Measurements from ENCODE around the gene IPMK.

The IPMK gene

DNA sequence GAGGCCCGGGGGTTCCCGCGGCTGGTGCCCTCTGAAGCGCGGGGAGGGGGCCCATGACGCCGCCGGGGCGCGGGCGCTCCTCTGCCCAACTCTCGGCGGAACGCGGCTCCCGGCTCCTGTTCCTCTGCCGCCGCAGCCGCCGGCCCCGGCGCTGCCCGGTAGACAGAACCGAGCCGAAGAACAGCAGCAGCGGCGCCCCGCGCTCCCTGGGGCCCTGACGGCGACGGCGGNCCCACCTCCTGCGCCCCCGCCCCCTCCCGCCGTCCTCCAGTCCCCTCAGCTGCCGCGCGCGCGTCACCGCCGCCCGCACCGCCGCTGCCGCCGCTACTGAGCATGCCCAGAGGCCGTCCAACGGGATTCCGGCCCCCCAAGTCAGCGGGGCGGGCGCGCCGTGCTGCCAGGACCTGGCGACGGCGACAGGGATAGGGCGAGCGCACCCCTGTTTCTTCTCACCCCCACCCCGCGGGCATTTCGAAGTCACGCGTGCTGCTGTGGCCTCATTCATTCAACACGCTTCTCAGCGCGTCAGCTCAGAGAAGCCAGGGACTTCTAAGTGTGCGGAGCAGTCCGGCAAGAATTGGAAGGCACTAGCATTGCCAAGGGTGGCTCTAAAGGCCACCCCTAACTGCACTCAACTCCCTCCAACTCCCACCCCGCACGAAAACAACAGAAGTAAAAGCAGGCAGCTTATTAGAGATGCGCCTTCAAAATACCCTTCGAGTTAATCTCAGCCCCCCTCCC lies at the start of gene IPMK:
TSS of gene IPMK (minus strand) at position 182 of the 741 bp plus-strand sequence. CDS start 283 bp downstream, outside the sequence.
- DNase-seq = peak; percentile 38

- DNase-seq = no peak
Measured at GRCh38 chr10:58316874-58317273, 49.2 kb upstream of the IPMK start.

- no peak for DNase-seq
Measured at GRCh38 chr10:58311026-58311425, 43.3 kb upstream of the IPMK start.

- DNase-seq = no peak
Measured at GRCh38 chr10:58307676-58308075, 40.0 kb upstream of the IPMK start.

- no peak for DNase-seq
Measured at GRCh38 chr10:58305821-58306220, 38.1 kb upstream of the IPMK start.

DNA sequence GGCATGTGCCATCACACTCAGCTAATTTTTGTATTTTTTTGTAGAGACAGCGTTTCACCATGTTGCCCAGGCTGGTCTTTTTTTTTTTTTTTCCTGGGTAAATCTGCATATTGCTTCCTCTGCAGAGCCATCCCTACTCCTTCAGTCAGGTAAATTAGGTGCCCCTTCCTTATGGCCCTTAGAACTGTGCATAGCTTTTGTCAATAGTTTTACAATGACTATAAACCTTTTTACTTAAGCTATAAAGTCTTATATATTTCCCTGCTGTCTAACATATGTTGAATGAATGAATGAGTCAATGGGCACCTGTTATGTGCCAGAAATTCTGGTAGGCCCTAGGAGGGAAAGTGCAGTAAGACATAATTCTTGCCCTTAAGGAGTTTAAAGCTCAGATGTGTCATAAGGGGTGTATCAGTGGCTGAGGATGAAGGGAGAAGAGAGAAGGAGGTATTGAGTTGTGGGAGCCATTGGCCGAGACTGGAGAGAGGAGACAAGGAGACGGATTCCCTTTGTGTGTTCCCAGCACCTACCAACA lies 36.5 kb upstream of the IPMK start:
- no peak for DNase-seq

DNA sequence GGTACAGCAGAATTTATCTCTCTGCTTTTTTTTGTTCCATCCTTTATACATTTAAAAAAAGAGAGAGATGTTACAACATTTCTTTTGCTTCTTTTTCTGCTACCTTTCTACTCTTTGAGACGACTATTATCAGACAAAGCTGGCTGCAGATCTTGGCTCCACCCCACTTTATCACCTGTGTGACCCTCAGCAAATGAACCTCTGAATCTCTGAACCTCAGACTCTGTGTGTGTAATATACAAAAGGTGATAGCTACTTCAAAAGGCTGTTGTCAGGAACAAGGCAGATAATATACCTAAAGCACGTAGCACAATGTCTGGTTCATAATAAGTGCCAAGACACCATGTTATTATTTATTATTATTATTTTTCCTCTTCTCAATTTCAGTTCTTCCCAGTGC lies 34.6 kb upstream of the IPMK start:
- DNase-seq = no peak

DNA sequence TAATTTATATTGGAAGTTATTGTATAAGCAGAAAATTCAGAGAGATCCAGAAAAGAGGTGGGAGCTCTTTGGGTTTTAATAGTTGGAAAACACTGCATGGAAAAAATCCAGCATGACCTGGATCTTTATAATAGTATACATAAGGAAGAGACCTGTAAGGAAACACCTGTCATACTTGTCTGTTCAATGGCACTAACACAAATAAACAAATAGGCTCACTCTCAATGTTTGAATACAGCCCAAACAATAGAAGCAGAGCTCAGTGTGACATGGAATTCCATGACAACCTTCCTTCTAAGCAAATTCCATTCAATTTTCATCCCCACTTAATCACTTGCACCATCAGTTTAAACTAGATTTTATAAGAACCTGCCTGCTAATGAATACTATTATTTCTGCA lies 33.0 kb upstream of the IPMK start:
- no peak for DNase-seq

DNA sequence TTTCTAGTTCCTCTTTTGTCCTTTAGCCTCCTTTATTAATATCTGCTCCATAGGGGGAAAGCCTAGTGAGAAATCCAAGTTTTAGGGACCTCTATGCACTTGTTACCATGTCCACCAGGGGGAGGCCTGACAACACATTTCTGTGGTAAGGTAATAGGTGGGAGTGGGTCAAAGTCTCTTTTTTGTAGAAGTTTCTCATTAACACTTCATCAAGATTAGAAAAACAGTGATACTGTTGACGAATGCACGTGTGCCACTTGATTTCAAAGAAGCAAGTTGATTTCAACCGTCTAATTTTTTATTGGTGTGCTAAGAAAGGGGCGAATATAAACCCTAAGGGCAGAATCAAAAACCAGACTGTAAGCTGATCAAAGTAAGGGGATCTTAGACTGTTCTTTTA lies 31.9 kb upstream of the IPMK start:
- DNase-seq = no peak

- DNase-seq = no peak
Measured at GRCh38 chr10:58293989-58294388, 26.3 kb upstream of the IPMK start.

DNA sequence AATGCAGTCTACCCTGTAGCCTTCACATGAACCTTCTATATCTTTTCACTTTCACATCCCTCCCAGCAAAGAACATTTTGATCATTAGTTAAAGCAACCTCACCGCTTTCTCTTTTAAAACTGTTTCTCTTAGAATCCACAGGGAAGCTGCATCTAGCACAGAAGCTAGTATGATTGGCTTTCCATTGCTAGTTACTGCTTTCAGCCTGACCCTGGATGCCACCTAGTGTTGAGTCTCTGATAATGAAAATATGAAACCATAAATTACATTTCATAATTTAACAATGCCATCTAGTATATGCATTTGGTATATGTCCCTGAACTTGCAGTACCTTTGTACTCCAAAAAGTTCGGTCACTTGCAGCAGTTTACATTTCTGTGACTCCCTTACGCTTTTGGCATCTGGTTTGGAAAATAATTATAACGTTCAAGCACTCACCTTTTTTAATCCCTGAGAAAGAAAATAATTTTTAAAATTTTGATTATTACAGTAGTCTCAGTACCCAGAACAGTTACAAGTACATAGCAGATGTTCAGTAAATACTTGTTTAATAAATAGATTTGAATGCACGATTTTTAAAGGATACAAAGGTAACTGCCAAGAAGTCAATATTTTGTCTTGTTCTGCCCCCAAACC lies 24.0 kb upstream of the IPMK start:
- DNase-seq = no peak

GRCh38 chr10:58282615-58283014 lies 14.9 kb upstream of the IPMK start:
- no peak for DNase-seq

GRCh38 chr10:58281092-58281752 lies 13.5 kb upstream of the IPMK start:
- DNase-seq = no peak

DNA sequence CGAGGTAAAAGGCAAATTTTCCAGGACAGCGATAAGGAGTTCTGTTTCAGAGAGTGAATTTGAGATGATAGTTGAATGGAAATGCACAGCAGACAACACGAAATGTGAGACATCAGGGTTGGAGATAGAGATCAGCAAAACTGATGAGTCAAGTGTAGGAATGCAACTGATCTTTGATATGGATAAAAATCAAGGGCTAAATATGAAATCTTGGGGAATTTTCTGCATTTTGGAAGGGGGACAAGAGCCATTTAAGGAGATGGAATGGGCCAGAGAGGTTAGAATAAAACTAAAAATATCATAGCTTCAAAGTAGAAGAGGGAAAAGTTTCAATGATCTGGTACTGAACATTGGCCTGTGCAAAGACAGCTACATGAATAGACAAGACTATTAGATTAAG lies 12.8 kb upstream of the IPMK start:
- DNase-seq = no peak

GRCh38 chr10:58278962-58279307 lies 11.2 kb upstream of the IPMK start:
- no peak for DNase-seq

DNA sequence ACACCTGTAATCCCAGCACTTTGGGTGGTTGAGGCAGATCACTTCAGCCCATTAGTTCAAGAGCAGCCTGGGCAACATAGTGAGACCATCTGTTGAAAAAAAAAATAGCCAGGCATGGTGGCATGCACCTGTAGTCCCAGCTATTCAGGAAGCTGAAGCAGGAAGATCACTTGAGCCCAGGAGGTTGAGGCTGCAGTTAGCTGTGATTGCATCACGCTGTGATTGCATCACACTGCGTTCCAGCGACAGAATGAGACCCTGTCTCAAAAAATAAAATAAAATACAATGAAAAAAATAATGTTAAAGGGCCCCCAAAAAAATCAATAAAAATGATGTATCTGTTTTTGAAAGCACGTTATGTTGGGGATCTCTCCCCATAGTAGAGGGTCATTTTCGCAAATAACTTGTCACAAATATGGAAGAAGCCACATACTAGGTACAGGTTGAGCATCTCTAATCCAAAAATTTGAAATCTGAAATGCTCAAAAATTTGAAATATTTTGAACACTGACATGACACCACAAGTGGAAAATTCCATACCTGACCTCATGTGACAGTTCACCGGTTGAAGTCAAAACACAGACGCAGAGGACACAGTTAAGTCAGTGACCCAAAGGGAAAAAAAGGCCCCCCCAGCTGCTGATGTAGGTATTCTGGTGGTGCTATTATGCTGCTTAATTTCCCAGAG lies 10.7 kb upstream of the IPMK start:
- no peak for DNase-seq

GRCh38 chr10:58275908-58276307 lies 8.2 kb upstream of the IPMK start:
- DNase-seq = no peak

DNA sequence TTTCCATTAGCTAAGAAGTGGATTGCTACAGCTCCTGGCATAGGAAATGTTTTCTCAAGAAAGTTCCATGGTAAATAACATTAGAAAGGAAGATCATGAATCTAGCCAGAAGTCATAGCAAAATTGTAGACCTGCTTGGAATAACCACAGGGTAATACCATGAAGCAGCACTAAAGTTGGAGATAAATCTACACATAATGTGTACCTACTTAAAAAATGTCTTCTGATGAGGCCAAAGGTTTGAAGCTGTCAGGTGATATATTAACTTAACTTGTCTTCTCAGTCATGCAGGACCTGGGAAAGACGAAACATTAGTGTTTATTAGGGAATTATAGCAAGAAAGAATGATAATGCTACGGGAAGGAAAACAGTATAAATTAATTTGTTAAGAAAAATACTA lies 7.6 kb upstream of the IPMK start:
- no peak for DNase-seq

- DNase-seq = no peak
Measured at GRCh38 chr10:58269782-58270290, 2.1 kb upstream of the IPMK start.

DNA sequence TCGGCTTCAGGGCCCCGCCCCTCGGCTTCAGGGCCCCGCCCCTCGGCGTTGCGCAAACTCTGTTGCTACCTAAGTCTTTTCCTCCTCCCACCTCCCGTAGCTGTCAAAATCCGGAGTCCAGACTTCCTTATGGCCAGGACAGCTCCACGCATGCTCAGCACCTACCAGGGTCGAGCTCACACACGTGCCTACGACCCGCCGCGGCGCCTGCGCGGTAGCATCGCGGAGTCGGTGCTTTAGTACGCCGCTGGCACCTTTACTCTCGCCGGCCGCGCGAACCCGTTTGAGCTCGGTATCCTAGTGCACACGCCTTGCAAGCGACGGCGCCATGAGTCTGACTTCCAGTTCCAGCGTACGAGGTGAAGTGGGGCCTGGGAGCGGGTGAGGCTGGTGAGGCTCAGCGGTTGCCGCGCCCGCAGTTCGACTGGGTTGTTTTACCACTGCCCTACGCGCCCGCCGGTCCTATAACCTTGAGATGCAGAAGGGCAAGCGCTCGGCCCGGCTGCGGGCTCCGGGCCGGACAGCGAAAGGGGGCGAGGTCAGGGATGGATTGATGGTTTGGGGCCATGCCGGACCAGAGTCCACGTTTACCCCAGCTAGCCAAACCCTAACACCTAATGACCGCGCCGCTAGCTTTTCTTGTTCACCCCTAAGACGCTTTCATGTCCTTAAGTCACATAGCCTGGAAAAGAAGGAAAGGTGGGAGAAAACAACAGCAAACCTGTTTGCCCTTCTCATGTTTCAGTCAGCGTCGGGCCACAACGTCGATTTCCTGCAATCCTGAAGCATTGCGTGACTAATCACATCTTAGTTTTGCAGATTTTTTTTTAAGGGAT lies 1.5 kb upstream of the IPMK start, which contains the start of gene CISD1:
TSS of gene CISD1 (plus strand) at position 217 of the 836 bp plus-strand sequence. CDS start at position 329, 112 bp downstream.
- DNase-seq = peak; percentile 92

GRCh38 chr10:58268454-58268945 lies 806 bp upstream of the IPMK start:
- DNase-seq = peak; percentile 58

Data from DMS 273 treated with DMSO at 0.1 percent for 48 hours (cell line).